SK-N-SH (cell line): ENCODE data around the gene MAP4. TPM values are rescaled to one million over a fixed set of nuclear protein-coding genes. Genes with fewer than 3 reads are reported as not detected.

Experiments used
- CTCF ChIA-PET: fragments of 300-600, 350-600 bp; formaldehyde crosslinking; extraction: SDS; loops from one replicate; lab custom pipeline; 2021; lab: Yijun Ruan, JAX
- POLR2A ChIA-PET: fragments of 350-600 bp; sonication (Branson Sonifier 250); formaldehyde crosslinking; extraction: SDS; loops from one replicate; lab custom pipeline; 2020; ENCODE audit warnings: antibody characterized with exemption, inconsistent platforms; lab: Yijun Ruan, JAX
- DNase-seq: peaks from one replicate; pipeline ENCODE4 v3.0.0; 2012
- H2AFZ ChIP-seq: fragments of 200-600 bp; sonication (generic); 2 replicates; pipeline ENCODE4 v1.8.1; 2016; ENCODE audit warnings: antibody characterized with exemption, mild to moderate bottlenecking, low read depth
- H3F3A ChIP-seq: fragments of 200-600 bp; sonication (generic); replicated peaks from 2 replicates; pipeline ENCODE3; 2016; ENCODE audit warnings: antibody characterized with exemption, mild to moderate bottlenecking; ENCODE audit not compliant: insufficient read depth
- H3K27ac ChIP-seq, 2 experiments: fragments of 200-500 bp in 1 of 2; fragments of 200-600 bp in 1 of 2; sonication (Bioruptor generic) in 1 of 2; sonication (generic), shearing (Covaris generic) in 1 of 2; 2 replicates each; pipeline versions ENCODE4 v1.5.1 to v1.6.1; 2014 to 2016; ENCODE audit warnings: low read depth in 2 of 2, inconsistent platforms in 1 of 2, low read length in 1 of 2, mild to moderate bottlenecking in 1 of 2, mixed read lengths in 1 of 2
- H3K27me3 ChIP-seq: fragments of 200-600 bp; sonication (generic), shearing (Covaris generic); 2 replicates; pipeline ENCODE4 v1.6.1; 2016; ENCODE audit warnings: mixed run types; ENCODE audit not compliant: insufficient read depth
- H3K36me3 ChIP-seq, 2 experiments: fragments of 200-500 bp in 1 of 2; fragments of 200-600 bp in 1 of 2; sonication (Bioruptor generic) in 1 of 2; sonication (generic) in 1 of 2; replicated peaks in 1 of 2; 2 replicates each; pipeline versions ENCODE3 to v1.5.1; 2014 to 2016; ENCODE audit warnings: low read length in 1 of 2, mild to moderate bottlenecking in 1 of 2; ENCODE audit not compliant: insufficient read depth in 2 of 2, control insufficient read depth in 1 of 2
- H3K4me1 ChIP-seq, 2 experiments: fragments of 200-500 bp in 1 of 2; fragments of 200-600 bp in 1 of 2; sonication (Bioruptor generic) in 1 of 2; sonication (generic), shearing (Covaris generic) in 1 of 2; 2 replicates each; pipeline versions ENCODE4 v1.5.1 to v1.6.1; 2014 to 2016; ENCODE audit warnings: low read depth in 1 of 2, low read length in 1 of 2, mixed run types in 1 of 2; ENCODE audit not compliant: insufficient read depth in 2 of 2, control insufficient read depth in 1 of 2
- H3K4me2 ChIP-seq: fragments of 200-600 bp; sonication (generic), shearing (Covaris generic); 2 replicates; pipeline ENCODE4 v1.6.1; 2017; ENCODE audit warnings: mixed run types
- H3K4me3 ChIP-seq, 2 experiments: fragments of 200-500 bp in 1 of 2; fragments of 200-600 bp in 1 of 2; sonication (Bioruptor generic) in 1 of 2; sonication (generic), shearing (Covaris generic) in 1 of 2; 2 replicates each; pipeline versions ENCODE4 v1.5.1 to v1.8.1; 2014 to 2016; ENCODE audit warnings: low read depth in 2 of 2, inconsistent platforms in 1 of 2, low read length in 1 of 2, mild to moderate bottlenecking in 1 of 2, mixed read lengths in 1 of 2, moderate library complexity in 1 of 2
- H3K79me2 ChIP-seq: fragments of 200-600 bp; sonication (generic); 2 replicates; pipeline ENCODE4 v1.8.1; 2017; ENCODE audit warnings: mild to moderate bottlenecking; ENCODE audit not compliant: insufficient read depth
- H3K9ac ChIP-seq: fragments of 200-600 bp; sonication (generic); 2 replicates; pipeline ENCODE4 v1.6.1; 2017; ENCODE audit warnings: mixed run types
- H3K9me2 ChIP-seq: fragments of 200-600 bp; sonication (generic); 2 replicates; pipeline ENCODE4 v1.6.1; 2017; ENCODE audit warnings: mixed run types
- H3K9me3 ChIP-seq: fragments of 200-600 bp; sonication (generic); 2 replicates; pipeline ENCODE4 v1.6.1; 2017; ENCODE audit warnings: mixed run types, mild to moderate bottlenecking, moderate library complexity
- H4K20me1 ChIP-seq: fragments of 200-600 bp; sonication (generic); 2 replicates; pipeline ENCODE4 v1.6.1; 2017; ENCODE audit warnings: mild to moderate bottlenecking, mixed run types; ENCODE audit not compliant: insufficient read depth
- CHD2 ChIP-seq: fragments of 150-350 bp; IDR thresholded peaks from 2 replicates; pipeline ENCODE4 v1.6.1; 2018; ENCODE audit warnings: low read length; ENCODE audit not compliant: partially characterized antibody
- CTCF ChIP-seq: fragments of 200-600 bp; sonication (generic); IDR thresholded peaks from 2 replicates; pipeline ENCODE4 v1.6.1; 2017; ENCODE audit warnings: antibody characterized with exemption, mild to moderate bottlenecking, moderate library complexity
- ELF1 ChIP-seq: IDR thresholded peaks from 2 replicates; pipeline ENCODE4 v1.4.0; 2012
- EP300 ChIP-seq, 2 experiments: IDR thresholded peaks; 2 replicates each; pipeline versions ENCODE4 v1.4.0 to v1.6.1; 2012; ENCODE audit warnings: borderline replicate concordance in 1 of 2, low read depth in 1 of 2, low read length in 1 of 2
- FOSL2 ChIP-seq: IDR thresholded peaks from 2 replicates; pipeline ENCODE4 v1.4.0; 2012; ENCODE audit warnings: low read depth, mild to moderate bottlenecking, moderate library complexity, borderline replicate concordance
- FOXJ3 ChIP-seq: sonication (generic); formaldehyde crosslinking; IDR thresholded peaks from 2 replicates; pipeline ENCODE4 v1.5.1; 2020; ENCODE audit warnings: mild to moderate bottlenecking, missing genetic modification reagents
- GATA2 ChIP-seq: sonication (generic); formaldehyde crosslinking; IDR thresholded peaks from 2 replicates; pipeline ENCODE4 v1.5.0; 2020; ENCODE audit warnings: mild to moderate bottlenecking, missing genetic modification reagents
- IRF3 ChIP-seq: fragments of 150-350 bp; IDR thresholded peaks from 2 replicates; pipeline ENCODE4 v1.6.1; 2016; ENCODE audit warnings: mild to moderate bottlenecking, low read depth, low read length
- JUND ChIP-seq: IDR thresholded peaks from 2 replicates; pipeline ENCODE4 v1.4.0; 2012
- MAX ChIP-seq: IDR thresholded peaks from 2 replicates; pipeline ENCODE4 v1.4.0; 2012; ENCODE audit warnings: low read depth
- MEF2A ChIP-seq: IDR thresholded peaks from 2 replicates; pipeline ENCODE4 v1.4.0; 2012; ENCODE audit warnings: low read depth, borderline replicate concordance
- MXI1 ChIP-seq: IDR thresholded peaks from 2 replicates; pipeline ENCODE4 v1.6.1; 2012; ENCODE audit warnings: mild to moderate bottlenecking, low read depth, low read length, improper control_type of control experiment
- NFIC ChIP-seq: IDR thresholded peaks from 2 replicates; pipeline ENCODE4 v1.4.0; 2012; ENCODE audit warnings: borderline replicate concordance
- NRF1 ChIP-seq: IDR thresholded peaks from 2 replicates; pipeline ENCODE4 v1.6.1; 2012; ENCODE audit warnings: low read depth, mild to moderate bottlenecking, low read length
- PBX3 ChIP-seq: IDR thresholded peaks from 2 replicates; pipeline ENCODE4; 2012
- RCOR1 ChIP-seq: fragments of 150-350 bp; IDR thresholded peaks from 2 replicates; pipeline ENCODE4 v1.6.1; 2017; ENCODE audit warnings: antibody characterized with exemption, low read length
- RFX5 ChIP-seq: IDR thresholded peaks from 2 replicates; pipeline ENCODE4 v1.6.1; 2012; ENCODE audit warnings: mild to moderate bottlenecking, improper control_type of control experiment, low read length
- RXRA ChIP-seq: IDR thresholded peaks from 2 replicates; pipeline ENCODE4 v1.4.0; 2012; ENCODE audit warnings: low read depth, mild to moderate bottlenecking, borderline replicate concordance
- SMC3 ChIP-seq: IDR thresholded peaks from 2 replicates; pipeline ENCODE4 v1.6.1; 2012; ENCODE audit warnings: low read depth, low read length, improper control_type of control experiment
- TAF1 ChIP-seq: IDR thresholded peaks from 2 replicates; pipeline ENCODE4 v1.6.1; 2012; ENCODE audit warnings: low read depth, mild to moderate bottlenecking, low read length, moderate library complexity, borderline replicate concordance
- USF2 ChIP-seq: fragments of 150-350 bp; IDR thresholded peaks from 2 replicates; pipeline ENCODE4 v1.6.1; 2017; ENCODE audit warnings: antibody characterized with exemption, low read length, low read depth, borderline replicate concordance
- ZBTB33 ChIP-seq: IDR thresholded peaks from 2 replicates; pipeline ENCODE4 v1.4.0; 2012; ENCODE audit warnings: low read depth, borderline replicate concordance
- WGBS: methylation state at CpG from one replicate; pipeline ENCODE4 v1.1.6; 2017; ENCODE audit warnings: low lambda C conversion rate; 5-methylcytosine and 5-hydroxymethylcytosine counted together
- polyA plus RNA-seq, 3 experiments: library from polyadenylated mRNA; depleted of rRNA; stranded (reverse); fragments of >200 nt; gene quantifications; 2 replicates each; pipeline ENCODE4 v1.2.3, GENCODE V29; 2012

Gene MAP4
- polyA plus RNA-seq, 1 of the 3 experiments (the other 2 are of a cell fraction), result 121 TPM

GRCh38 chr3:48015431-48016180, 610 bp downstream of the MAP4 start (continued):
- TF ChIP-seq CTCF (no peak), RFX5 (no peak), MXI1 (no peak), USF2 (no peak), NFIC (peak; percentile 22; the same call in 1 of the 2 replicates), MAX (no peak), IRF3 (no peak), JUND (peak; percentile 62), EP300 (IDR thresholded peaks at IDR 0.05; ENCODE audit: borderline replicate concordance in 1 of 2, low read depth in 1 of 2, low read length in 1 of 2) (peak; percentile 33 to 80; a peak in 2 of 4 replicates), NRF1 (no peak), GATA2 (CRISPR knock-in tag) (no peak), PBX3 (peak; percentile 79)

GRCh38 chr3:48014358-48014757, 1.9 kb downstream of the MAP4 start:
- Histone ChIP-seq H3K4me3 (no peak overlapping the region), H3K4me2 (0 out of 2 replicates have a peak overlapping the region, but pooled peaks have one; percentile 32), H3K9me2 (no peaks in the 10 kb centered on the region), H4K20me1 (peaks cover 74% of the 10 kb centered on the region), H3K27ac (peak overlapping the region in 1 of 2 experiments; percentile 74; a peak in 1 of 4 replicates), H3K79me2 (peaks cover 96% of the 10 kb centered on the region), H3K36me3 (peaks cover 0 to 11% of the 10 kb centered on the region in 2 experiments), H3K9ac (no peak overlapping the region), H3K4me1 (peaks cover 44 to 59% of the 10 kb centered on the region in 2 experiments), H3K27me3 (no peaks in the 10 kb centered on the region), H2AFZ (no peak overlapping the region), H3K9me3 (no peaks in the 10 kb centered on the region), H3F3A (peaks cover 37% of the 10 kb centered on the region)
- CTCF ChIA-PET, result interaction anchor here (0.6 to 4.7 kb wide), 6 partner anchors 22 to 656 kb away, joined by 3 to 16 read pairs (median 4); no protein-coding TSS in a partner anchor
- no peak for TF ChIP-seq ELF1
- TF ChIP-seq RCOR1, result no peak
- no peak for TF ChIP-seq GATA2 (CRISPR knock-in tag)
- no peak for TF ChIP-seq FOSL2
- TF ChIP-seq JUND, result no peak
- no peak for TF ChIP-seq NRF1
- no peak for TF ChIP-seq EP300 (IDR thresholded peaks at IDR 0.05; ENCODE audit: borderline replicate concordance in 1 of 2, low read depth in 1 of 2, low read length in 1 of 2)
- TF ChIP-seq FOXJ3, result no peak
- no peak for TF ChIP-seq ZBTB33
- TF ChIP-seq RFX5, result no peak
- TF ChIP-seq TAF1, result no peak
- no peak for TF ChIP-seq CHD2
- TF ChIP-seq RXRA, result no peak
- no peak for TF ChIP-seq MEF2A
- TF ChIP-seq SMC3, result no peak
- POLR2A ChIA-PET, result no interaction called here
- 93% methylated on average over 2 of the region's 2 CpGs for WGBS
- DNase-seq, result no peak
